DND-41 (cell line): Measurements from ENCODE around the gene GATA5.

Source experiments
- ATAC-seq: fragments of 200-7000 bp; cut with Tn5 transposase; 3 replicates; pipeline ENCODE4 v1.9.1; 2021; ENCODE audit warnings: low read depth; ENCODE audit not compliant: insufficient read depth
- DNase-seq: peaks from one replicate; pipeline ENCODE4 v3.0.0-alpha.2; 2020
- H2AFZ ChIP-seq: 2 replicates; pipeline ENCODE4 v1.6.0; 2012; ENCODE audit warnings: low read depth, low read length
- H3K27ac ChIP-seq: 2 replicates; pipeline ENCODE4 v1.5.1; 2012; ENCODE audit warnings: low read length, inconsistent platforms
- H3K27me3 ChIP-seq: fragments of 200-600 bp; sonication (generic); 2 replicates; pipeline ENCODE4 v1.6.0; 2012; ENCODE audit warnings: low read length, mild to moderate bottlenecking, inconsistent platforms; ENCODE audit not compliant: insufficient read depth, poor library complexity
- H3K36me3 ChIP-seq: 2 replicates; pipeline ENCODE4 v1.5.1; 2012; ENCODE audit warnings: low read length, inconsistent platforms; ENCODE audit not compliant: insufficient read depth
- H3K4me1 ChIP-seq: 2 replicates; pipeline ENCODE4 v1.5.1; 2012; ENCODE audit warnings: mild to moderate bottlenecking, low read length; ENCODE audit not compliant: insufficient read depth
- H3K4me2 ChIP-seq: 2 replicates; pipeline ENCODE4 v1.6.0; 2012; ENCODE audit warnings: mild to moderate bottlenecking, moderate library complexity, low read length, inconsistent platforms; ENCODE audit not compliant: insufficient read depth
- H3K4me3 ChIP-seq, 2 experiments: fragments of 200-600 bp in 1 of 2; shearing (Covaris generic) in 1 of 2; 2 replicates each; pipeline ENCODE4 v1.5.1; 2012 to 2016; ENCODE audit warnings: inconsistent platforms in 2 of 2, low read length in 2 of 2, mild to moderate bottlenecking in 2 of 2, low read depth in 1 of 2, moderate library complexity in 1 of 2
- H3K79me2 ChIP-seq: 2 replicates; pipeline ENCODE4 v1.6.0; 2012; ENCODE audit warnings: low read length, inconsistent platforms; ENCODE audit not compliant: insufficient read depth
- H3K9ac ChIP-seq: 2 replicates; pipeline ENCODE4 v1.6.0; 2012; ENCODE audit warnings: low read depth, mild to moderate bottlenecking, inconsistent platforms, low read length, moderate library complexity
- H3K9me3 ChIP-seq: 2 replicates; pipeline ENCODE4 v1.5.1; 2012; ENCODE audit warnings: low read length, moderate library complexity, mild to moderate bottlenecking, inconsistent platforms; ENCODE audit not compliant: insufficient read depth, severe bottlenecking
- H4K20me1 ChIP-seq: 2 replicates; pipeline ENCODE4 v1.6.0; 2012; ENCODE audit warnings: low read length; ENCODE audit not compliant: insufficient read depth
- CTCF ChIP-seq: IDR thresholded peaks from 2 replicates; pipeline ENCODE4 v1.5.1; 2012; ENCODE audit warnings: borderline replicate concordance, low read length, moderate library complexity, mild to moderate bottlenecking; ENCODE audit not compliant: poor library complexity, severe bottlenecking; ENCODE audit errors: extremely low read depth
- EZH2 ChIP-seq: IDR thresholded peaks from 3 replicates; pipeline ENCODE4 v1.6.1; 2012; ENCODE audit warnings: borderline replicate concordance, low read depth, mild to moderate bottlenecking, moderate library complexity, low read length, inconsistent platforms; ENCODE audit not compliant: severe bottlenecking

GATA5 gene

GRCh38 chr20:62424249-62425107, 51.3 kb downstream of the GATA5 start:
- ATAC-seq (no peak), DNase-seq (no peak)
- Histone ChIP-seq H3K4me1 (no peaks in the 10 kb centered on the region), H4K20me1 (peaks cover 15% of the 10 kb centered on the region), H3K27ac (no peak overlapping the region), H3K27me3 (no peaks in the 10 kb centered on the region), H3K79me2 (no peaks in the 10 kb centered on the region), H3K4me2 (no peak overlapping the region), H3K9ac (no peak overlapping the region), H2AFZ (no peak overlapping the region), H3K9me3 (no peaks in the 10 kb centered on the region), H3K4me3 (no peak overlapping the region), H3K36me3 (no peaks in the 10 kb centered on the region)
- TF ChIP-seq CTCF (no peak), EZH2 (no peak)

GRCh38 chr20:62423326-62423706, 52.5 kb downstream of the GATA5 start:
- Histone ChIP-seq H3K4me1 (no peaks in the 10 kb centered on the region), H3K27me3 (no peaks in the 10 kb centered on the region), H3K4me3 (no peak overlapping the region), H3K4me2 (no peak overlapping the region), H3K9me3 (no peaks in the 10 kb centered on the region), H3K9ac (no peak overlapping the region), H3K27ac (no peak overlapping the region), H3K79me2 (no peaks in the 10 kb centered on the region), H3K36me3 (no peaks in the 10 kb centered on the region), H2AFZ (no peak overlapping the region), H4K20me1 (peaks cover 15% of the 10 kb centered on the region)
- DNase-seq (no peak), ATAC-seq (no peak)
- no peak for TF ChIP-seq CTCF
- no peak for TF ChIP-seq EZH2

- Histone ChIP-seq H3K4me2 (no peak overlapping the region), H3K9ac (no peak overlapping the region), H3K4me1 (no peaks in the 10 kb centered on the region), H3K79me2 (no peaks in the 10 kb centered on the region), H3K36me3 (no peaks in the 10 kb centered on the region), H4K20me1 (peaks cover 15% of the 10 kb centered on the region), H3K9me3 (no peaks in the 10 kb centered on the region), H3K27ac (no peak overlapping the region), H3K27me3 (no peaks in the 10 kb centered on the region), H2AFZ (no peak overlapping the region), H3K4me3 (no peak overlapping the region)
- ATAC-seq: no peak
- DNase-seq: no peak
- TF ChIP-seq CTCF (no peak), EZH2 (no peak)
Measured at GRCh38 chr20:62422636-62423325, 53.0 kb downstream of the GATA5 start.
